Ovary (tissue), 3 donors: Measurements from ENCODE around the gene TTC13.

ENCODE experiments used
- EP300 ChIP-seq: sonication (generic); formaldehyde crosslinking; IDR thresholded peaks from one replicate; pipeline ENCODE4 v1.6.1; 2017; ENCODE audit warnings: antibody characterized with exemption
- POLR2A ChIP-seq: fragments of 450-650 bp; IDR thresholded peaks from one replicate; pipeline ENCODE4 v1.6.1; 2017; ENCODE audit warnings: antibody characterized with exemption, mild to moderate bottlenecking, moderate library complexity
- TF ChIP-seq, protein P1 (sequence below), 3 donors: fragments of 450-650 bp in 2 of 3; fragments of 200-600 bp in 1 of 3; IDR thresholded peaks; one replicate each; pipeline versions ENCODE4 v1.5.1 to v1.8.0; 2016 to 2022; ENCODE audit warnings: antibody characterized with exemption in 3 of 3, mild to moderate bottlenecking in 1 of 3
- donor health status: DM: no; HTN: no; CAD: no.

DNA sequence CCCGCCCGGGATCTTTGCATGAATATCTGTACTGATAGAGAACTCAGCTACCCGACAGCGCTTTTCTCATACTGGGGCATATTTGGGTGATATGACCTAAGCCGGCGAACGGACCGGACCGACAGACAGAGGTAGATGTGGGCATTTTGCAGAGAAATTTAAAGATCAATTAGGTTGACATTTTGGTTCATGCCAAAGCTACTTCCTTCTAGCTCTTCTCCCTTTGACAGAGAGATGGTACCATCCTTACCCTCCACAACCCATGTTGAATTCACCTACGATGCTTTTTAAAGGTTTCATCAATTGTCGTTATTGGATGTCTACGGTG, 692 bp upstream of the TTC13 start:
- TF ChIP-seq, protein P1, sequence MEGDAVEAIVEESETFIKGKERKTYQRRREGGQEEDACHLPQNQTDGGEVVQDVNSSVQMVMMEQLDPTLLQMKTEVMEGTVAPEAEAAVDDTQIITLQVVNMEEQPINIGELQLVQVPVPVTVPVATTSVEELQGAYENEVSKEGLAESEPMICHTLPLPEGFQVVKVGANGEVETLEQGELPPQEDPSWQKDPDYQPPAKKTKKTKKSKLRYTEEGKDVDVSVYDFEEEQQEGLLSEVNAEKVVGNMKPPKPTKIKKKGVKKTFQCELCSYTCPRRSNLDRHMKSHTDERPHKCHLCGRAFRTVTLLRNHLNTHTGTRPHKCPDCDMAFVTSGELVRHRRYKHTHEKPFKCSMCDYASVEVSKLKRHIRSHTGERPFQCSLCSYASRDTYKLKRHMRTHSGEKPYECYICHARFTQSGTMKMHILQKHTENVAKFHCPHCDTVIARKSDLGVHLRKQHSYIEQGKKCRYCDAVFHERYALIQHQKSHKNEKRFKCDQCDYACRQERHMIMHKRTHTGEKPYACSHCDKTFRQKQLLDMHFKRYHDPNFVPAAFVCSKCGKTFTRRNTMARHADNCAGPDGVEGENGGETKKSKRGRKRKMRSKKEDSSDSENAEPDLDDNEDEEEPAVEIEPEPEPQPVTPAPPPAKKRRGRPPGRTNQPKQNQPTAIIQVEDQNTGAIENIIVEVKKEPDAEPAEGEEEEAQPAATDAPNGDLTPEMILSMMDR (IDR thresholded peaks at IDR 0.05): no peak
- TF ChIP-seq POLR2A: no peak
- no peak for TF ChIP-seq EP300
